Karpas-422 (cell line): ENCODE data around the gene SLC5A2. TPM values are rescaled to one million over a fixed set of nuclear protein-coding genes. Genes with fewer than 3 reads are reported as not detected.
"Not testable (repeated sequence)": the region's sequence is repeated elsewhere in the genome, so short reads cannot be mapped to it uniquely, and the experiment has no call there.

Experiments
- DNase-seq: peaks from one replicate; pipeline ENCODE4 v3.0.0-alpha.2; 2015
- H2AFZ ChIP-seq: fragments of 200-600 bp; sonication (generic); 2 replicates; pipeline ENCODE4 v1.6.1; 2014; ENCODE audit warnings: antibody characterized with exemption, low read length, mixed read lengths
- H3K27ac ChIP-seq: fragments of 200-600 bp; sonication (generic); 2 replicates; pipeline ENCODE4 v1.5.1; 2014; ENCODE audit warnings: mild to moderate bottlenecking, low read length, moderate library complexity
- H3K27me3 ChIP-seq: fragments of 200-600 bp; sonication (generic); 2 replicates; pipeline ENCODE4 v1.6.1; 2014; ENCODE audit warnings: low read length, mixed read lengths
- H3K36me3 ChIP-seq: fragments of 200-600 bp; sonication (generic); 2 replicates; pipeline ENCODE4 v1.6.1; 2014; ENCODE audit warnings: low read length, mixed read lengths; ENCODE audit not compliant: insufficient read depth
- H3K4me1 ChIP-seq: fragments of 200-600 bp; sonication (generic); 2 replicates; pipeline ENCODE4 v1.6.1; 2014; ENCODE audit warnings: mild to moderate bottlenecking, low read length, mixed read lengths
- H3K4me2 ChIP-seq: fragments of 200-600 bp; sonication (generic); 2 replicates; pipeline ENCODE4 v1.6.1; 2014; ENCODE audit warnings: low read length, low read depth, mild to moderate bottlenecking; ENCODE audit not compliant: poor library complexity, severe bottlenecking
- H3K4me3 ChIP-seq: fragments of 200-600 bp; sonication (generic); 2 replicates; pipeline ENCODE4 v1.5.1; 2014; ENCODE audit warnings: mild to moderate bottlenecking, antibody characterized with exemption, low read length, mixed read lengths
- H3K79me2 ChIP-seq: fragments of 200-600 bp; sonication (generic); 2 replicates; pipeline ENCODE4 v1.6.1; 2014; ENCODE audit warnings: mild to moderate bottlenecking, low read length, mixed read lengths
- H3K9ac ChIP-seq: fragments of 200-600 bp; sonication (generic); 2 replicates; pipeline ENCODE4 v1.6.0; 2014; ENCODE audit warnings: low read length
- H3K9me2 ChIP-seq: fragments of 200-600 bp; sonication (generic), shearing (Covaris generic); replicated peaks from 2 replicates; pipeline ENCODE4 v1.6.0; 2014; ENCODE audit warnings: mild to moderate bottlenecking, low read length, moderate library complexity; ENCODE audit not compliant: insufficient read depth
- H3K9me3 ChIP-seq: fragments of 300-700, 200-600 bp; sonication (generic); 2 replicates; pipeline ENCODE4 v1.6.1; 2014; ENCODE audit warnings: low read length, mixed read lengths
- H4K20me1 ChIP-seq: fragments of 200-600 bp; sonication (generic); 2 replicates; pipeline ENCODE4 v1.6.1; 2014; ENCODE audit warnings: mild to moderate bottlenecking, antibody characterized with exemption, low read length, low read depth; ENCODE audit not compliant: insufficient read depth
- total RNA-seq: library from RNA; depleted of rRNA; stranded (reverse); fragments of >200 nt; shearing (Covaris generic); gene quantifications from 2 replicates; pipeline ENCODE4 v1.2.3, GENCODE V29; 2014; ENCODE audit warnings: low replicate concordance

Gene SLC5A2
- total RNA-seq, 1 experiment from 2014 or later = not detected

- no peaks in the 10 kb centered on the region for H3K79me2 ChIP-seq
- H4K20me1 ChIP-seq = no peaks in the 10 kb centered on the region
- H3K36me3 ChIP-seq = no peaks in the 10 kb centered on the region
- no peak overlapping the region for H2AFZ ChIP-seq
- no peak overlapping the region for H3K27ac ChIP-seq
- peaks cover 29% of the 10 kb centered on the region for H3K4me1 ChIP-seq
- H3K27me3 ChIP-seq = no peaks in the 10 kb centered on the region
- H3K4me3 ChIP-seq = no peak overlapping the region
- no peak for DNase-seq
- no peaks in the 10 kb centered on the region for H3K9me3 ChIP-seq
- H3K4me2 ChIP-seq = no peak overlapping the region
- no peak overlapping the region for H3K9ac ChIP-seq
- H3K9me2 ChIP-seq = no peaks in the 10 kb centered on the region
Observed at GRCh38 chr16:31441956-31442355, 41.0 kb upstream of the SLC5A2 start.

GRCh38 chr16:31445931-31446330, 37.0 kb upstream of the SLC5A2 start:
- H3K27me3 ChIP-seq, H3K4me1 ChIP-seq, H3K79me2 ChIP-seq: not testable (repeated sequence)

GRCh38 chr16:31451201-31451600, 31.7 kb upstream of the SLC5A2 start:
- Histone ChIP-seq H3K27me3 (no peaks in the 10 kb centered on the region), H3K79me2 (no peaks in the 10 kb centered on the region), H3K27ac (no peak overlapping the region), H3K36me3 (no peaks in the 10 kb centered on the region), H3K9me2 (no peaks in the 10 kb centered on the region), H3K4me3 (no peak overlapping the region), H2AFZ (no peak overlapping the region), H3K9me3 (no peaks in the 10 kb centered on the region), H3K9ac (no peak overlapping the region), H4K20me1 (peaks cover 12% of the 10 kb centered on the region; the same call in 1 of the 2 replicates), H3K4me1 (no peaks in the 10 kb centered on the region), H3K4me2 (no peak overlapping the region)
- DNase-seq = no peak

More at GRCh38 chr16:31445931-31446330, 37.0 kb upstream of the SLC5A2 start:
- H3K4me3 ChIP-seq, H4K20me1 ChIP-seq, H3K9me3 ChIP-seq, H2AFZ ChIP-seq, H3K4me2 ChIP-seq, H3K36me3 ChIP-seq, H3K9ac ChIP-seq, DNase-seq, H3K27ac ChIP-seq, H3K9me2 ChIP-seq: not testable (repeated sequence)

GRCh38 chr16:31451681-31452351, 31.1 kb upstream of the SLC5A2 start:
- no peak overlapping the region for H3K9ac ChIP-seq
- no peak overlapping the region for H3K4me3 ChIP-seq
- H3K4me2 ChIP-seq = no peak overlapping the region
- no peaks in the 10 kb centered on the region for H3K27me3 ChIP-seq
- H4K20me1 ChIP-seq = peaks cover 17% of the 10 kb centered on the region; the same call in 1 of the 2 replicates
- H3K79me2 ChIP-seq = peaks cover 1% of the 10 kb centered on the region
- no peaks in the 10 kb centered on the region for H3K4me1 ChIP-seq
- H3K36me3 ChIP-seq = no peaks in the 10 kb centered on the region
- DNase-seq = peak; percentile 51
- H3K9me3 ChIP-seq = no peaks in the 10 kb centered on the region
- H3K27ac ChIP-seq = no peak overlapping the region
- H2AFZ ChIP-seq = no peak overlapping the region
- H3K9me2 ChIP-seq = no peaks in the 10 kb centered on the region

- Histone ChIP-seq H3K79me2 (peaks cover 10% of the 10 kb centered on the region), H3K4me1 (peaks cover 7% of the 10 kb centered on the region), H3K9ac (no peak overlapping the region), H2AFZ (no peak overlapping the region), H3K36me3 (no peaks in the 10 kb centered on the region), H3K27ac (no peak overlapping the region), H4K20me1 (peaks cover 25% of the 10 kb centered on the region; the same call in 1 of the 2 replicates), H3K9me3 (no peaks in the 10 kb centered on the region), H3K4me3 (no peak overlapping the region), H3K4me2 (no peak overlapping the region), H3K9me2 (no peaks in the 10 kb centered on the region), H3K27me3 (no peaks in the 10 kb centered on the region)
- DNase-seq = no peak
Observed at GRCh38 chr16:31452631-31453106, 30.3 kb upstream of the SLC5A2 start.

GRCh38 chr16:31453255-31454204, 29.4 kb upstream of the SLC5A2 start:
- H3K79me2 ChIP-seq = peaks cover 18% of the 10 kb centered on the region

GRCh38 chr16:31455601-31456314, 27.2 kb upstream of the SLC5A2 start:
- Histone ChIP-seq H3K79me2 (peaks cover 22% of the 10 kb centered on the region), H2AFZ (no peak overlapping the region), H3K36me3 (no peaks in the 10 kb centered on the region), H3K27ac (no peak overlapping the region), H3K27me3 (no peaks in the 10 kb centered on the region), H3K4me2 (no peak overlapping the region), H3K4me1 (peaks cover 23% of the 10 kb centered on the region), H4K20me1 (peaks cover 33% of the 10 kb centered on the region; the same call in 1 of the 2 replicates), H3K4me3 (no peak overlapping the region), H3K9me3 (no peaks in the 10 kb centered on the region), H3K9ac (no peak overlapping the region), H3K9me2 (no peaks in the 10 kb centered on the region)
- peak; percentile 70 for DNase-seq

More at GRCh38 chr16:31453255-31454204, 29.4 kb upstream of the SLC5A2 start:
- Histone ChIP-seq H3K4me1 (peaks cover 16% of the 10 kb centered on the region), H3K4me2 (no peak overlapping the region), H3K9me2 (no peaks in the 10 kb centered on the region), H3K27ac (no peak overlapping the region), H3K4me3 (no peak overlapping the region), H3K36me3 (no peaks in the 10 kb centered on the region), H2AFZ (no peak overlapping the region), H4K20me1 (peaks cover 33% of the 10 kb centered on the region; the same call in 1 of the 2 replicates), H3K27me3 (no peaks in the 10 kb centered on the region), H3K9me3 (no peaks in the 10 kb centered on the region), H3K9ac (no peak overlapping the region)
- no peak for DNase-seq
